ENCODE results near the gene NRP2. TPM values are rescaled to one million over a fixed set of nuclear protein-coding genes. Genes with fewer than 3 reads are reported as not detected.

Gene NRP2
- polyA plus RNA-seq, 1 donor, result 11.7 TPM

DNA sequence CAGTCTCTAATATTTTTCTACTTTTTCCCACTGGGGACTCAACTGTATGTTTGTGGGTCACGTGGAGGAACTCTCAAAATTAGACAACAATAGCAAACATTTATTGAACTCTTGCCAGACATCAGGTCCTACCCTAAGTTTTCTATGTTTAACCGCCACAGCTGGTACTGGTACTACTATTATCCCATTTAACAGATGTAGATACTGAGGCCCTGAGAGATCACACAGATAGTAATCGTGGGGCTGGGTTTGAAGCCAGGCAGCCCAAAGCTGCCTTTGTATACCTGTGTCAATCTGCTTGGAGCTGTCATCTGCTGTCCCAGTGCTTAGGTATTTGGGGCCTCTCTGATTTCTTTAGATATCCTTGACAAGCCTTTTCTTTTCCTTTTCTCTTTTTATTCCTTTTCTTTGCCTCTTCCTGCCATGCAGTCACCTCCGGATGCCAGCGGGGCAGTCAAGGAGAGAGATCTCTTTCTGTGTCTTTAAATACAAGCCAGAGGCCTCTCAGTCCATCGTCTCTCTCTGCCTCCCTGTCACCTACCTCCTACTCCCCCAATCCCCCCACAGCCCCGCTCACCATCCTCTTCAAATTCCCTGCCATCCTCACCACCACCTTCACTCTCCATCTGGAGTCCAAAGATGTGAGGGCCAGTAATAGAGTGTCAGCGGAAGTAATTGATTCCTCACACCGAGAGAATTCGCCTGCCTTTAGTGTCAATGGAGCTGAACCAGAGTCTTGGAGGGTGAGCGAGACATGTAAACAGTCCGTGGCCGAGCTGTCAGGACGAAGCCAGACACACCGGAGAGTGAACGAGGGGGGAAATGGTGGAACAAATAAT is 23.4 kb downstream of the NRP2 start:
- no peak for DNase-seq (ENCODE audit: low read depth)

GRCh38 chr2:205706769-205707381 is 24.6 kb downstream of the NRP2 start:
- no peak for DNase-seq (ENCODE audit: low read depth)

DNA sequence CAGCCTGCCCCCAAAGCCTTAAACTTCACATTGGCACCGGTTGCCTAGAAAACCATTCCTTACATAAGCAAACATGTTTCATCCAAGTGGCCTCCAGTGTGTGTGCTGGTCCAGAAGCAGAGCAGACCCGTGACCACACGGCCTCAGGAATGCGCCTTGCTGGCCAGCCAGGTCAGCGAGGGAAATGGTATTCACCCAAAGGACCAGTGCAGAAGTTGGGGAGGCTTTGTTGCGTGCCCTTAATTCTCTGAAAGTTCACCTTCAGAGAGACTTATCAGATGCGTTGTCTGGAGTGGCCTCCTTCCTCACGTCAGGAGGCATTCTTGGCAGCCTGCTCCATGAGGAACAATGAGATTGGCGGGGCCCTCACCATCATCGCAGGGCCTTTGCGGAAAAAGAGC is 25.9 kb downstream of the NRP2 start:
- DNase-seq (ENCODE audit: low read depth), result no peak

DNA sequence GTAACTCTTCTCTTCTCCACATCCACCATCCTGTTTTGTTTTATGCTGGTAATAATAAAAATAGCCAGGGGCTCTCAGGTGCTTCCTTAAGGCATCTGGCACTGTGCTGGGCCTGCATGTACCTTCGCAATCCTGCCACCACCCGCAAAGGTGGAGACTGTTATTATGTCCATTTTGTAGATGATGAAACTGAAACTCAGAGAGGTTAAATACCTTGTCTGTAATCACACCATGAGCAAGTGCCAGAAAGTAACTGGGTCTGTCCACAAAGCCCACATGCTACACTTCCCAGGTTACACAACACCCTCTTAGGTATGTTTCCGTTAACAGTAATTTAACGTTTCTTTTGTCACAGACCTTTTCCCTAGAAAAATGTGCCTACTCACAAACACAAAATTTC is 27.0 kb downstream of the NRP2 start:
- DNase-seq (ENCODE audit: low read depth), result no peak

GRCh38 chr2:205712508-205712907 is 30.2 kb downstream of the NRP2 start:
- DNase-seq (ENCODE audit: low read depth), result no peak

GRCh38 chr2:205713086-205713485 is 30.8 kb downstream of the NRP2 start:
- no peak for DNase-seq (ENCODE audit: low read depth)

GRCh38 chr2:205714058-205714776 is 31.9 kb downstream of the NRP2 start:
- DNase-seq (ENCODE audit: low read depth), result no peak

DNA sequence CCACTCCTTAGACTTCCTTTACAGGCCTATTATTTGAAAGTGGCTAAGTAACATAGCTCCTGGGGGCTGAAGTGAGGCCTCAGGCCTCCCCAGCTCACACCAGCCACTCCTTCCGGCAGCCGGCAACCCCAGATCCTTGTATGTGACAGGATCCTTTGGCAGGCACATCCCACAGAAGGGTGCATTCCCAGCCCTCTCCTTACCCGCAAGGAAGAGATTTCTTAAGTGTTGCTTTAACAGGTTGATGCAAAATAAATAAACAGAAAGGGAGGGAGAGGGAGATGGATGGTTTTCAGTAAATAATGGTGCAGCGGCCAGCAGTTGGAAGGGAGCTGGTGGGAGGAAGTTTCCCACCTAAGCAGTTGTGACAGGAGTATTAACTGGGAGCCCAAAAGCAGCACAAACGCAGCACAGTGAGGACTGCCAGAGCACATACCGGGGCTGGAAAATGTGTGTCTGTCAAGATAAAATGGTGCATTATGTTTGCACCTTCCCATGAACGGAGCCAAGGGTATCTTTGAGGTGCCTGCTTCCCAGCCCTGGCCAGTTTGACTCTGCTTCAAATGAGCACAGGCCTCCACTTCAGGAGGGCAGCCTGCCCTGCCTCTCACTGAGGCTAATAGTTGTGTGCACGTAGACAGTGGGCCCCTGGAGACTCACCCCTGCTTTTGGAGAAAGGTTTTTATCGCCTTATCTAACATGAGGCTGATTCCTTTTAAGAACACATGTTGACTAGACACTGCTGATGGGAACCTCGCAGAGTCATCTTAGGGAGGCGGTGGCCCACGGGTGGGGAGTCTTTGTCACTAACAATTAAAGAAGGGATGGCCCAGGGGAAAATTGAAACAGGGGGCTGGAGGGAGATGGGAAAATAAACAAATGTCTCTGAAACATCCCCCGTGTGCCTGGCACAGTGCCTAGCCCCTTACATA is 32.8 kb downstream of the NRP2 start:
- DNase-seq (ENCODE audit: low read depth), result no peak

DNA sequence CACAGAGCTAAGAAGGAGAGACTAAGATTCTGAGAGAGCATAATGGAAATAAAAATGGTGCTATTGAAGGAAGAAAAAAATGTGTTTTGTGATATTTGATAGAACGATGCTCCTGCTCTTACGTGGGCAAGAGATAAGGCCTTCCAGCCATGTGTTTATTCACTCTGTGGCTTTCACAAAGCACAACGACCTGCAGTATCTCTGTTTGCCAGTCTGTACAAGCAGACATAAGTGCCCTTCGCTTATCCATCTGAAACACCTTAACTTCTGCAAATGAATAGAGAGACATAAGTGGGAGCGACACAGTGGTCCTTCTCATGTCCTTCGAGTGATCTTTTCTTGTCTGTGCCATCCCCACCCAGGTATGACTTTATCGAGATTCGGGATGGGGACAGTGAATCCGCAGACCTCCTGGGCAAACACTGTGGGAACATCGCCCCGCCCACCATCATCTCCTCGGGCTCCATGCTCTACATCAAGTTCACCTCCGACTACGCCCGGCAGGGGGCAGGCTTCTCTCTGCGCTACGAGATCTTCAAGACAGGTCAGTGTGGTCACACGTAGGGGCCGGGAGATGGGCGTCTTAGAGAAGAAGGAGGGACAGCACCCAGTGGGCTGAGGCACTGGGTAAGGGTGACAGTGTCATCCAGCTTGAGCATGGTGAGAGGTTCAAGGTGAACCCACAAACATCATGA is 33.7 kb downstream of the NRP2 start:
- no peak for DNase-seq (ENCODE audit: low read depth)

- DNase-seq (ENCODE audit: low read depth), result no peak
Measured at GRCh38 chr2:205717175-205717846, 35.0 kb downstream of the NRP2 start.

DNA sequence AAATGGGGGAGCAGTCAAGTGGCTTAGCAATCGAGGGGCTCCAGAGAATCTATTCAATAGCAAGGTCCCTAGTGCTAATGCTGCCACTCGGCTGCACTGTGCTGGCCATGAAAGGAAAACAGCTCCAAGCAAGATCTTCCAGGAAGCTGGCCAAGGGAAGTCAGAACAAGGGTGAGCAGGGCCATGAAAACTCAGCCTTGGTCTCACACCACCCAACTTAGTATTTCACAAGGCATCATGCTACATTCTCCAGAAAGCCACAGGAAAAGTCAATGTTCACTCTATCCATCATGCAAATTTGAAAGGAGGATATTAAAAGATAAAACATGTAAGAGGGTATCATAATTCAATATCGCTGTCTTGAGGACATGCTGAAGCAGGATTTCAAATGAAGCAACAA is 35.7 kb downstream of the NRP2 start:
- DNase-seq (ENCODE audit: low read depth), result no peak

DNA sequence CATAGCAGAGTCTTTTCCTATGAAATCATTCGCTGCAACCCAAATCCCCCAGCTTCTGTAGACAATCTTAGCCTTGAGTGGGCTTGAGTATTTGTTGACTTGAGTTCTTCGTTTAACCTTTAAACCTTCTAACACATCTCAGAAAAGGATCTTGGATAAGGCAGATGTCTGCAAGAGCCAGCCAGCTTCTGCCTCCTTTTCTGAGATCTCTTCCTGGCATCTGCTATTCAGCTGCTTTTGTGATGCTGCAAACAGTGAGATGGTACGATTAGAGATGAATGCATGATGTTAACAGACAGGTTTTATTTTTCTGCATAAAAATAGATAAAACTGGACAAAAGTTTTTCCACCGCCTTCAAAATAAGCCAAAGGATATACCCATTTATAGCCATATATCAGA is 37.5 kb downstream of the NRP2 start:
- DNase-seq (ENCODE audit: low read depth), result no peak

- no peak for DNase-seq (ENCODE audit: low read depth)
Measured at GRCh38 chr2:205720451-205720902, 38.2 kb downstream of the NRP2 start.

- DNase-seq (ENCODE audit: low read depth), result no peak
Measured at GRCh38 chr2:205721057-205721449, 38.8 kb downstream of the NRP2 start.

DNA sequence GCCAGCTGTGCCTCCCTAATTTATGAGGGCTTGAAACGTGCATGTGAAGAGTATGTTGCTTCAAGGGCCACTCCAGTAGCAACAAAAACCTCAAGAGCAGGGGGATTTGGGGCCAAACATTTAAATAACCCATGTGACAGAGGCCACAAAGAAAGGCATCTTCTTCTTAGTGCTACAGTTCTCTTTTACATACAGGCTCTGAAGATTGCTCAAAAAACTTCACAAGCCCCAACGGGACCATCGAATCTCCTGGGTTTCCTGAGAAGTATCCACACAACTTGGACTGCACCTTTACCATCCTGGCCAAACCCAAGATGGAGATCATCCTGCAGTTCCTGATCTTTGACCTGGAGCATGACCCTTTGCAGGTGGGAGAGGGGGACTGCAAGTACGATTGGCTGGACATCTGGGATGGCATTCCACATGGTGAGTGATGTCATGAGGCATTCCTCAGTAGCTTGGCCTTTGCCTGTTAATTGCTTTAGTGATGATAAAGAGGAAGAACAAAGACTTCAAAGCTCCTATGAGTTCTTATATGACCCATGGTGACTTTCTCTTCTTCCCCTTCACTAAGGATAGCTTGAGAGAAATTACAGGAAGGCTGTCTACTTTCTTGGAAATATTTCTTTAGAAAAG is 40.1 kb downstream of the NRP2 start:
- DNase-seq (ENCODE audit: low read depth), result no peak

DNA sequence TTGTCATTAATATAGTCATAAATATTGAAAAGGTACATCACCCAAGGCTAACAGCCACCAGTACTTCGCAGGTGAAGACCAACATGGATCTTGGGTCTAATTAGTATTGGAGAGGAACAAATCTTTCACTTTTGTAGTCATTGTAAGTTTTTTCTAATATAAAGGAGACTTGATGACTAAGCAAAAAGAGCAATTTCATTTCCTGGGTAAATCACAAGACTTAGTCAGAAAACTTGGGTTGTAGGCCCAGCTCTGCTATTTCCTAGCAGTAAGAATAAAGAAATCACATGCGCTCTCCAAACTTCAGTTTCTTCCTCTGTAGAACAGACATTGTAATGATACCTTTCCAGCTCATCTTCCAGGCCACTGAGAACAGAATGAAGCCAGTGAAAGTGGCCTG is 40.9 kb downstream of the NRP2 start:
- DNase-seq (ENCODE audit: low read depth), result no peak

DNA sequence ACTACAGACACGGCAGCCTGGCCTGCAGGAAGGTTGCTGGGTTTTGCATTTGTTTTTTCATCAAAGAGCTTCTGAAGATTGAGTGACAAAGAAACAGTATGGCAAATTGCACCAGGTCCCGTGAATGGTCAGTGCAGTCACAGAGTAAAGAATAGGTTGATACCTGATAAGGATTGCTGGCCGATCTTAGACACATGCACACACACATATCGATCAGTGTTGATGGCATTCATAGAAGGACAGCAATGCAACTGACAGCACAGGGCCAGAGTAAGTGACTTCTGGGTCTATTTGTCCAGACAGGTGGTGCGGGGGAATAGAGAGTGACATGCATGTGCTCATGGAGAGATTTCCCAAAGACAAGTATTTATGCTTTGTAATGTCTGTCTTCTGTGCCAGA is 42.8 kb downstream of the NRP2 start:
- no peak for DNase-seq (ENCODE audit: low read depth)

- no peak for DNase-seq (ENCODE audit: low read depth)
Measured at GRCh38 chr2:205726506-205726905, 44.2 kb downstream of the NRP2 start.

GRCh38 chr2:205727174-205727573 is 44.9 kb downstream of the NRP2 start:
- DNase-seq (ENCODE audit: low read depth), result no peak

DNA sequence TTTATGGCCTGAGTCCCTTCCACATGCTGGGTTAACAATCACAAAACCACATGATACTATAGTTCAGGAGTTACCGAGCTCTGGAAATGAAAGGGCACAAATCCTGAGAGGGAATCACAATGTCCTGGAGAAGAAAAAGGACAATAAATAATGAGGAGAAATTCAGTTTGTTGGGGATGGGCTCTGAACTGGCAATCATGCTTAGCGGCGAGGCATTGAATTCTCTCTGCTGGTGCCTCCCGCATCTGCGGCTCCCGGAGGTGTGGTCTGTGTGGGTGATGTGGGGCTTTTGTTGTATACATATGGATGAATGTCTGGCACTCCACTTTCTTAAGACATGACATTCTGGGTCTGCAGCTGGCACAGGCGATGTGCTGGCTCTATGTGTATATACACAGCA is 46.1 kb downstream of the NRP2 start:
- DNase-seq (ENCODE audit: low read depth), result no peak

Measured in forelimb muscle (tissue), 1 donor.